Brain microvascular endothelial cell (primary cell): ENCODE measurements around the gene HMCN2.

Source experiments
- DNase-seq: peaks from one replicate; pipeline ENCODE4 v3.0.0-alpha.2; 2020
- H3K27ac ChIP-seq: fragments of 250-450 bp; sonication (Bioruptor Pico); 2 replicates; pipeline ENCODE4 v1.5.1; 2020; ENCODE audit warnings: mild to moderate bottlenecking, moderate library complexity
- H3K27me3 ChIP-seq: fragments of 250-450 bp; sonication (Bioruptor Pico); replicated peaks from 2 replicates; pipeline ENCODE4 v1.5.1; 2020; ENCODE audit warnings: mild to moderate bottlenecking
- H3K36me3 ChIP-seq: fragments of 250-450 bp; sonication (Bioruptor Pico); replicated peaks from 2 replicates; pipeline ENCODE4 v1.5.1; 2020; ENCODE audit warnings: mild to moderate bottlenecking
- H3K4me3 ChIP-seq: 2 replicates; pipeline ENCODE4 v1.5.1; 2011; ENCODE audit warnings: low read depth, mild to moderate bottlenecking, control low read depth, low read length, moderate library complexity
- in situ Hi-C: cut with HindIII; loops from 2 replicates; pipeline ENCODE4 v1.10.0; 2017; ENCODE audit warnings: low sequenced_read_pairs, low pct_ligation_motif_present
- TF ChIP-seq, protein P1 (sequence below): IDR thresholded peaks from 2 replicates; pipeline ENCODE4 v1.5.1; 2011; ENCODE audit warnings: low read depth, mild to moderate bottlenecking, moderate library complexity, low read length, control low read depth, inconsistent platforms; ENCODE audit errors: missing control alignments

HMCN2 gene

DNA sequence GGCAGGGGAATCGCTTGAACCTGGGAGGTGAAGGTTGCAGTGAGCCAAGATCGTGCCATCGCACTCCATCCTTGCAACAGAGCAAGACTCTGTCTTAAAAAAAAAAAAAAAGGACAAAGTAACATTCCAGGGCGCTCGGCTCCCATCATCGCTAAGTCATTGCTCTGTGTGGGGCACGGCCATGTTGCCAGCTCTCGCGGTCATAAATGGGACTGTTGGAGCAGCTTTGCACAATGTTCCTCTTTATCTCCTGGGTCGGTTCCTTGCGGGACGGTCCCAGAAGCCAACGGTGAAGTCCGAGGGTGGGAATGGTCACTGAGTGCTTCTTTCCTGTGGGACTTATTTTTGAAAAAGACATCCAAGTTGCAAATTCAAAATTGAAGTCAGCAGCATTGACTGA is 65.5 kb downstream of the HMCN2 start:
- peaks cover 54% of the 10 kb centered on the region for H3K27me3 ChIP-seq
- in situ Hi-C loops, result no loop called here
- H3K4me3 ChIP-seq, result no peak overlapping the region
- TF ChIP-seq, protein P1, sequence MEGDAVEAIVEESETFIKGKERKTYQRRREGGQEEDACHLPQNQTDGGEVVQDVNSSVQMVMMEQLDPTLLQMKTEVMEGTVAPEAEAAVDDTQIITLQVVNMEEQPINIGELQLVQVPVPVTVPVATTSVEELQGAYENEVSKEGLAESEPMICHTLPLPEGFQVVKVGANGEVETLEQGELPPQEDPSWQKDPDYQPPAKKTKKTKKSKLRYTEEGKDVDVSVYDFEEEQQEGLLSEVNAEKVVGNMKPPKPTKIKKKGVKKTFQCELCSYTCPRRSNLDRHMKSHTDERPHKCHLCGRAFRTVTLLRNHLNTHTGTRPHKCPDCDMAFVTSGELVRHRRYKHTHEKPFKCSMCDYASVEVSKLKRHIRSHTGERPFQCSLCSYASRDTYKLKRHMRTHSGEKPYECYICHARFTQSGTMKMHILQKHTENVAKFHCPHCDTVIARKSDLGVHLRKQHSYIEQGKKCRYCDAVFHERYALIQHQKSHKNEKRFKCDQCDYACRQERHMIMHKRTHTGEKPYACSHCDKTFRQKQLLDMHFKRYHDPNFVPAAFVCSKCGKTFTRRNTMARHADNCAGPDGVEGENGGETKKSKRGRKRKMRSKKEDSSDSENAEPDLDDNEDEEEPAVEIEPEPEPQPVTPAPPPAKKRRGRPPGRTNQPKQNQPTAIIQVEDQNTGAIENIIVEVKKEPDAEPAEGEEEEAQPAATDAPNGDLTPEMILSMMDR, result no peak
- no peaks in the 10 kb centered on the region for H3K36me3 ChIP-seq
- H3K27ac ChIP-seq, result no peak overlapping the region
- no peak for DNase-seq

DNA sequence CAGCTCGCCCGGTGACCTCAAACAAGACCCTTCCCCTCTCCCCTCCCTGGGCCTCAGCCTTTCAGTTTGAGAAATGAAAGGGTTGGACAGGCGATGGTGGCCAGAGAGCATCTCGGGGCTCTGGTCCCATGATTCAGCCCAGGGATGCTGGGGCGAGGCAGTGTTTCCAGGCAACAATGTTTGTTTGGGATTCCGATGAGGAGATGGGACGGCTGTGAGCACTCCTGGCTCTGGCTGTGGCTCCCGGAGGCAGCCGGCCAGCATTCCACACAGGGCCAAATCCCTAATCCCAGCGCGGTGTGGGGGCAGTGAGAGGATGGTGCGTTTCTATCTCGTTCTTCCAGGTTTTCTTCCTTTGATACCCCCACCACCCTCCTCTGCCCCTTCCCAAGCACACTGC is 66.0 kb downstream of the HMCN2 start:
- peak; percentile 18 for DNase-seq
- H3K36me3 ChIP-seq, result no peaks in the 10 kb centered on the region
- TF ChIP-seq, protein P1, result no peak
- H3K27ac ChIP-seq, result no peak overlapping the region
- in situ Hi-C loops, result no loop called here
- H3K4me3 ChIP-seq, result no peak overlapping the region
- peaks cover 54% of the 10 kb centered on the region for H3K27me3 ChIP-seq

GRCh38 chr9:130332384-130332926 is 66.9 kb downstream of the HMCN2 start:
- Histone ChIP-seq H3K27ac (no peak overlapping the region), H3K27me3 (peaks cover 47% of the 10 kb centered on the region), H3K36me3 (no peaks in the 10 kb centered on the region), H3K4me3 (no peak overlapping the region)
- no peak for DNase-seq
- in situ Hi-C loops, result no loop called here
- TF ChIP-seq, protein P1, result no peak

DNA sequence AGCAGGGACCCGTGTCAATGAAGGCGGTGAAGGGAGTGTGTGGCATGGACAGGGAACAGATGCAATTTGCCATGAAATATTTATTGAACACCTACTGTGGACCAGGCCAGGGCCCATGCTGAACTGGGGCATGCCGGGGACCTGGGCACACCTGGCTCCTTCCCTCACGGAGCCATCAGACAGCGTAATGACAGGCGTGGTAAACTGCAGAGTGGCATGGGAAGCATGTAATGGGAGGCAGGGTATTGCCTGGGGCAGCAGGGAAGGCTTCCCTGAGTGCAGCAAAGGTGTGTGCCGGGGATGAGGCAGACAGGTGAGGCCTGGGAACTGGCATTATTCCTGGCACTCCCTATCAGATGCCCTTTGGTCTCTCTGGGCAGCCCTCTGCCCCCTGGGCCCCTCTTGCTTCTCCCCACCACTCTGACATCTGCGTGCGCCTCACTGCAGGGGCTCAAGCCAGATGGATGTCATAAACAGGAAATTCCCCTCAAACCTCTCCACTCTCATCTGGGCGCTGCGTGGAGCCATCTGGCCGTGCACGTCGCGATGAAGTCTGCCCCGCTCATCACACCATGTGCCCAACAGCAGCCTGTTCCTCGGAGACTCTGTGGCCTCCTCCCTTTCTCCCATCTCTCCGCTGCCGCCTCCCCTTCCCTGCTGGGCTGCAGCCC is 67.6 kb downstream of the HMCN2 start:
- in situ Hi-C loops, result no loop called here
- DNase-seq, result no peak
- H3K27me3 ChIP-seq, result peaks cover 40% of the 10 kb centered on the region
- H3K36me3 ChIP-seq, result no peaks in the 10 kb centered on the region
- no peak overlapping the region for H3K27ac ChIP-seq
- no peak overlapping the region for H3K4me3 ChIP-seq
- TF ChIP-seq, protein P1, result no peak

DNA sequence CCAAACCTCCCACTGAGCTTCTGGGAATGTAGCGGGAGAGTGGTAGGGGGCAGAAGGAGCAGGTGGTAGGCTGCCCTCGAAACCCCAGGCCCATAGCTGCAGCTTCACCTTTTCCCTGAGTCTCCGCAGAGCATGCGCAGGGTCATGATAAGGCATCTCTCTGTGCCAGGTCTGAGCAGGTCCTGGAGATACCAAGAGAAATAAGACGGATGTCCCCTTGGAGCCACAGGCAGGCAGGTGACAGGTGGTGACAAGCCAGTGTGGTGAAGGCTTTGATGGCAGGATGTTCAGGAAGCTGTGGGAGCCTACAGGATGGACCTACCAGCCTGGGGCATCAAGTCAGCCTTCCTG is 68.1 kb downstream of the HMCN2 start:
- TF ChIP-seq, protein P1, result no peak
- no peak overlapping the region for H3K4me3 ChIP-seq
- in situ Hi-C loops, result no loop called here
- no peak for DNase-seq
- H3K27me3 ChIP-seq, result peaks cover 37% of the 10 kb centered on the region
- H3K27ac ChIP-seq, result no peak overlapping the region
- H3K36me3 ChIP-seq, result no peaks in the 10 kb centered on the region

- no peak overlapping the region for H3K4me3 ChIP-seq
- in situ Hi-C loops, result no loop called here
- TF ChIP-seq, protein P1, result no peak
- peaks cover 29% of the 10 kb centered on the region for H3K27me3 ChIP-seq
- H3K27ac ChIP-seq, result no peak overlapping the region
- no peak for DNase-seq
- no peaks in the 10 kb centered on the region for H3K36me3 ChIP-seq
Measured at GRCh38 chr9:130334915-130335314, 69.4 kb downstream of the HMCN2 start.
